HG03135 (cell line): ENCODE data around the gene CENPX.

Source experiments
- ATAC-seq: cut with Tn5 transposase; IDR thresholded peaks from one replicate; pipeline ENCODE4 v1.9.1; 2021; ENCODE audit warnings: mild to moderate bottlenecking, moderate library complexity; ENCODE audit not compliant: unreplicated experiment

CENPX gene

GRCh38 chr17:82024859-82025258 is 2.2 kb upstream of the CENPX start:
- no peak for ATAC-seq

- ATAC-seq = peak; percentile 0
These were observed 966 bp upstream of the CENPX start for GRCh38 chr17:82023447-82024241.

DNA sequence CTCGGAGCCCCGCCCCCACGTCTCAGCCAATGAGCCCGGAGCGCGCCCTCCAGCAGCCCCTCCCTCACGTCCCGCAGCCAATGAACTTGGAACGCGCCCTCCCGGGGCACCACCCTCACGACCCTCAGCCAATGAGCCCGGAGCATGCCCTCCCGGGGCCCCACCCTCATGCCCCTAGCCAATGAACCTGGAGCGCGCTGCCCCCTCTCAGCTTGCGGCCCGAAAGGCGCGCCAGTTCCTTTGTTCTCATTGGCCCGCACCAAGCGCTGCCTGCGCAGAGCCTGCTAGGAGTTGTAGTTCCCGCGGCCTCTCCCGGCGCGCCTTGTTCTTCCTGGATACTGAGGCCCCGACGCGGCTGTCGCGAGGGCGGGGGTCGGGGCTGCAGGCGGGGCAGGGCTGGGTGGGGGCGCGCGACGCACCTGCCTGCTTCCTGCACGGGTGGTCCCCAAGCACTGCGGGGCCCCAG is 336 bp upstream of the CENPX start, which contains the start of gene LRRC45:
Gene LRRC45 (plus strand): TSS at position 325 of the 466 bp plus-strand sequence. CDS start 339 bp downstream, outside the sequence.
- ATAC-seq = peak; percentile 82

DNA sequence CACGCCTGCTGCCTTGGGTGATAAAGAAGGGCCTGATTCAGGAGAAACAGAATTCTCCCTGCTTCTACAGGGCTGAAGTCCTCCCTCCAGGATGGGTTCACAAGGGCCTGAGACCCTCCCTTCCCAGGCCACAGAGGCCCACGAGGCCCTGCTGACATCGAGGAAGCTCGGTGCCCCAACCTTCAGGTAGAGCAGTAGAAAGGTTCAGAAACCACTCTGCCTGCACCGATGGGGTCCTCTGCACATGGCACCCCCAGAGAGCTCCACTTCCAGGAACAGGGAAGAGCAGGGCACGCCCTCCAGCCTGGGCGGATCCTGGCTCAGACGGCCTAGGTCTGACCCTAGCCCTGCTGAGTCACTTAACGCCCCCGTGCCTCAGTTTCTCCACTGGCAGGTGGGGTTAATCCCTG is 773 bp downstream of the CENPX start:
- ATAC-seq = peak; percentile 0

DNA sequence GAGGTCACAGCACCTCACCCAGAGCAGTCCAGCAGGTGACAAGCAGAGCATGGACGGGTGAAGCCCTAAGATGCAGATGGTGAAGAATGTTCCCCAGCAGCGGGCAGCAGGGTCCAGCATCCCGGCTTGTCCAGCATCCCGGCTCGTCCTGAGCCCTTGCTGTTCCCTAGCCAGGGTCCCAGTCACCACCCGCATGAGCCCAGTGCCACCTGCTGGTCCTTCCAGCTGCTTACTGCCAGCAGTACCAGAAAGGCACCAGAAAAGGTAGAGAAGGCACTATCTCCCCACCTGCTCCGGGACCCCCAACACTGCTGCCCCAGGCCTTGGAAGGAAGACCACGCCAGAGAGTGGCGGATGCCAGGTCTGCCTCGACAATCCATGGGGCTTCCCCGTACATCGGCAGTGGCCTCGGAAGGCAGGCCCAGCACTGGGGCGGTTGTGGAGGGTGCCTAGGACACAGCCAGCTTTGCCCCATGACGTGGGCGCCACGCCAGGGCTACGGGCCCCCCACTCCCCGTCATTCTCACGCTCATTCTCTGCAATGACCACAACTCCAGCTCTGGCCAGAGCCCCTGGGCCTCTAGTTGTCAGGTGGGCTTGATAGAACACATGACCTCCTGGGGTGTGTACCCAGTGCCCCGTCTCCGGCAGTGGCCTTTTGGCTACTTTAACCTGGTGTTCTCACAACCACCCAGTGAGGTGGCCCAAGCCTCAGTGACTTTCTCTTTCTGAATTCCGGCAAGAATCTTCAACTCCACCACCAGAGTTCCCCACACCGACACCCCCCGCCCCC is 1.4 kb downstream of the CENPX start:
- ATAC-seq = no peak

DNA sequence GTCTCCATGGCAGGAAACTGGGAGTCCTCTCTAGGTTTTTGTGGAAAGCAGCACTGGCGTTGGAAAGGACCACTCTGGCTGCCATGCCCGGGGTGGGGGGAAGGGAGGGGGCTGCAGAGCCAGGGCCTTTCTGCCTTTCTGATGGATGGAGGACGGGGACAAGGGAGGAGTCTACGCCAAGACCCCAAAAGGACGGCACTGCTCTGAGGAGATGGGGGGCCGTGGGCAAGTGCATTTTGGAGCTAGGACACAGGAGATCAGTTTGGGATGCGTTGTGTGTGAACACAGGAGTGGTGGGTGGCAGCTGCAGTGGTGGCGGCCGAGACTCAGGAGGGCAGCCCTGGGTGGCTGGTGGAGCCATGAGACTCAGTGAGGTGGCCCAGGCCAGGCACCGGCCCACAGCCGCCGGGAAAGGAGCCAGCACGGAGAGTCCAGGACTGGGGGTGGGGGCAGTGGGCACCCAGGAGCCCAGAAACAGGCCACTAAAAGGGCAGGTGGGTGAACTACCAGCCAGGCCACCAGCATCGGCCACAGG is 2.0 kb downstream of the CENPX start:
- ATAC-seq = no peak

DNA sequence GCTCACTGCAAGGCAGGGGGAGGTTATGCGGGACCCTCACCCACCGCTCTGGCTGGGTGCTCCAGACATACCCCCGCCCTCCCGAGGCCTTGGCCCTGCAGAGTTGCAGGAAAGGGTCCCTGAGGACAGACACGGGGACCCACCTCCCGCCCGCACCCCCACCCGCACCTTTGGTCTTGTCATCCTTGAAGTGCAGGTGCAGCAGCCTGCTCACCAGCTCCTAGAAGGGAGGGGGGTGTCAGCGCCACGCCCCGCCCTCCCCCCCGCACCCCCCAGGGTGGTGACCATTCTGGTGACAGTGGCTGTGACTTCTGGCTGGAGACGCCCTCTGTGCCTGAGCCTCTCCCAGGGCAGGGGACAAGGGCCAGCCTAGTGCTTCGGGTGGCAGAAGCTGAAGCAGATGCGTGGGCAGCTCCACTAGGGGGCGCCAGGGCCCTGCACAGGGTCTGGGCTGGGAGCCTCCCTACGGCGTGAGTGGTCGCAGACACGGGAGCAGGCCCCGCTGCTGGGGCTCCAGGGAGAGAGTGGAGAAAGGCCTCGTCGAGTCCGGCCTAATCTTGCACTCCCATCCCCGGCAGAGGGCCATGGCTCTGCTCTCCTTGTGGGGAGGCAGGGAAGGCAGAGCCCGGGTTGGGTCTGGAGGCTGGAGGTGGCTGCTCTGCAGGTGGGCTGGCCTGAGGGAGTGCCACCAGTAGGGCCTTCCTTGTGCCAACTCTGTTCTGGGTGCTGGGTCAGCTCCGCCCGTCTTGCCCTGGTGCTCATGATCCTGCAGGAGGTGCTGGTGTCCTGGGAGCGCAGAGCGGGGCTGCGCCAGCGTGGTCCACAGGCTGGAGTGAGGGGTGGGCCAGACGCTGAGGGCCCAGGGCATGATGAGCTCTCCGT is 2.7 kb downstream of the CENPX start:
- no peak for ATAC-seq

- ATAC-seq = no peak
These were observed 3.5 kb downstream of the CENPX start for GRCh38 chr17:82018989-82019689.

GRCh38 chr17:82018152-82018988 is 4.3 kb downstream of the CENPX start:
- ATAC-seq = no peak

DNA sequence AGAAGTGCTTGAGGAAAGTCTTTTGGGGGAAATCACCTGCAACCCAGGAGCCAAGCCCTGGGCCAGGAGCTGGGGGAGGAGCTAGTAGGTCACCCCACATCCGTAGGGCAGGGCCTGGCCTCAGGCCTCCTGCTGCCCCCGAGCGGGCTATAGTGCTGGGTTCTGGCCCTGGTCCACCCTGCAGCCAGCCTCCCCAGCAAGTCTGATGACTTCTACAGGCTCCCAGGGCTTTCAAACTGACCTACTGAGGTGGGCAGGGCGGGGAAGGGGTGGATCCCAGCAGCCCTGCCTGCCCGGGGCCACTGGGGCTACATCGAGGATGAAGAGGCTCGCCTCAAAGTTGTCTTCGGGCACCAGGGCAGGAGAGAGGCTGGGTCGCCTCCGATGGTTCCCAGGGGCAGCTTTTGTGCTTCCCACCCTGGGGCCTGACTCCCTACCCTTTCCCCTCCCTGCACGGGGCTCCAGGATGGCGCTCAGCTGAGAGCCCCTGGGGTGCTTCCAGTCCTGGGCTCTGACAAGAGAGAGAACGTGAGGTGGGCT is 5.0 kb downstream of the CENPX start:
- ATAC-seq = no peak

DNA sequence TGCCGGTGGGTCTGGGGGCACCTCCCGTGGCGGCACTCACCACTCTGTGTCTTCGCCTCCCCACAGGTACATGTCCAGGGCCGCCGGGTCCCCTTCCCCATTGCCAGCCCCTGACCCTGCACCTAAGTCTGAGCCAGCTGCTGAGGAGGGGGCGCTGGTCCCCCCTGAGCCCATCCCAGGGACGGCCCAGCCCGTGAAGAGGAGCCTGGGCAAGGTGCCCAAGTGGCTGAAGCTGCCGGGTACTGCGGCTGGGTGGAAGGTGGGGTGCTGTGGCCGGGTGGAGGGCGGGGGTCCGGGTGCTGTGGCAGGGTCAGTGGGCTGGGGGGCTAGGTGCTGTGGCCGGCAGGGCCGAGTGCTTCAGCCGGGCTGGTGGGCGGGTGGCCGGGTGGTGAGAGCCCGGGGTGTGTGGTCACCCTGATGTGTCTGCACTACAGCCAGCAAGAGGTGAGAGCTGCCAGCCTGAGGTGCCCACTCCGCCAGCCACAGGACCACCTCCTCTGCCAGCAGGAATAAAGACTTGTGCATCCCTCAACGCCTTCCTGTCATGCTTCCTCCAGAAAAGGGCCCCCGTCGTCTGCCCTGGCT is 5.7 kb downstream of the CENPX start:
- no peak for ATAC-seq

- no peak for ATAC-seq
These were observed 6.4 kb downstream of the CENPX start for GRCh38 chr17:82016061-82016874.

DNA sequence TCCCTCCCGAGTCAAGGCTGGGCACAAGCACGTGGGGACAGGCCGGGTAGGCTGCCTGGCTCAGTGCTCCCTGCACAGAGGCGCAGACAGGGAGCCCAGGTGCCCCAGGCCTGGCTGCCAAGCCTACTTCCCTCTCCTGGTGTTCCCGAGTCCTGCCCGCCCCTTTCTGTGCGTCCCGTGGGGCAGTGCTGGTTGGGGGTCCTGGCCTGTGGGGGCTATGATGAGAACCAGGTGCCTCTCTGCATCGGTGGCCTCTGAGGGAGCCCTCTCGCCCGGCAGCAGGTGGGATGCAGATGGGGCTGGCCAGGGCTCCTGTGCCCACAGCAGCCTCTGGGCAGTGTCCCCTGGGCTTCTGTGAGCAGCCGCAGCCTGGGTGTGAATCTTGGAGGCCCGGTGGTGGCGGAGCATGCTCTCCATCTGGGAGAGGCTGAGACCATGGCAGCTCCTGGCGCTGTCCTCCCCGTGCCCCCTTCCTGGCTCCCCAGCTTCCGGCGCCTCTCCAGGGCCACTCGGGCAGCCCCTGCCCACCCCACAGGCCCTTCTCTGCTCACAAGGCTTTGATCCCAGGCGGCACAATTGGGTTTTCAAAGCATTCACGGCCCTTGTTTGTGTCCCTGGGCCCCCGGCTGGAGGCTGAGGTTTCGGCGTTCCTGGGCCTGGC is 7.2 kb downstream of the CENPX start:
- ATAC-seq = no peak

- no peak for ATAC-seq
These were observed 7.7 kb downstream of the CENPX start for GRCh38 chr17:82014971-82015310.

DNA sequence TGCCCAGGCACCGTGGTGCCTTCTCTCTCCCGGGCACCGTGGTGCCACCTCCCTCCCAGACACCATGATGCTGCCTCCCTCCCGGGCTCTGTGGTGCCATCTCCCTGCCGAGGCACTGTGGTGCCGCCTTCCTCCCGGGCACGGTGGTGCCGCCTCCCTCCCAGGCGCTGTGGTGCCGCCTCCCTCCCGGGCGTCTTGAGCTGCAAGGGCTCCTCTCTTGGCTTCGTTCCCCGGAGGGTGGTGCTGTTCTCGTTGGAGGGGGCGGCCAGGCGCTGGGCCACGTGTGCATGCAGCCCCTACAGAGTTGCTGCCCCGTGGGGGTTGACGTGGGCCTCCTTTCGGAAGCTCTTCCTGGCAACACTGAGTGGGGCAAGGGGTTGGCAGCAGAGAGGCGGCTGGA is 8.2 kb downstream of the CENPX start:
- no peak for ATAC-seq

GRCh38 chr17:82013772-82014321 is 8.8 kb downstream of the CENPX start:
- no peak for ATAC-seq

DNA sequence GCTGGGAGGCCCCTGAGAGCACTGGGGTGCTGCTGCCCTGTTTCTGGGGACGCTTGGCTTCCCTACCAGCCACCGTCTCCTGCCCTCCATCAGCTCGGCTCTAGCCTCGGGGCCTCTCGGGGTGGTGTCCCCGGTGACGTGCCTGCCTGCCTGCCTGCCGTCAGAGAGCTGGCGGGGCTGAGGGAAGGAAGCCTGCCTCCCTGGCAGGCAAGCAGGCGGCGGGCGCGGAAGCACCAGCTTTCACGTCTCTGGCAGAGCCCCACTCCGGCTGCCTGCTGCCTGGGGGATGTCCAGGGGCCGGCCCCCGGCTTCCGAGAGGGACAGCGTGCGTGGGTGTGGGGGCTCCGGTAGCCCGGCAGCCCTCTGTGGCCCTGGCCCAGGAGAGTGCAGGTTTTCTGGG is 9.3 kb downstream of the CENPX start:
- no peak for ATAC-seq
